ENCODE results near the gene HIVEP3. TPM values are rescaled to one million over a fixed set of nuclear protein-coding genes. Genes with fewer than 3 reads are reported as not detected.

HIVEP3 gene
- total RNA-seq, 4 donors from 2014 or later, result 6.1 to 10.1 (median 7.8) TPM

DNA sequence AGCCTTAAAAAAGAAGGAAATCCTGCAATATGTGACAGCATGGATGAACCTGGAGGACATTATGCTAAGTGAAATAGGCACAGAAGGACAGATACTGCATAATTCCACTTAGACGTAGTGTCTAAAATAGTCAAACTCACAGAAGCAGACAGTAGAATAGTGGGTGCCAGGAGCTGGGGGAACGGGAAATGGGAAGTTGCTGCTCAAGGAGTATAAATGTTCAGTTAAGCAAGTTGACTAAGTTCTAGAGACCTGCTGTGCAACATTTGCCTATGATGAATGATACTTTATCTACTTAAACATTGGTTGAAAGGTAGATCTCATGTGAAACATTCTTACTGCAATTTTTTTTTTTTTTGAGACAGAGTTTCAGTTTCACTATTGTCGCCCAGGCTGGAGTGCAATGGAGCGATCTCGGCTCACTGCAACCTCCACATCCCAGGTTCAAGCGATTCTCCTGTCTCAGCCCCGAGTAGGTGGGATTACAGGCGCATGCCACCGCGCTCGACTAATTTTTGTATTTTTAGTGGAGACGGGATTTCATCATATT lies 197.8 kb downstream of the HIVEP3 start:
- ATAC-seq (ENCODE audit: low FRiP score) (no peak), DNase-seq (ENCODE audit: low spot score) (no peak)
- TF ChIP-seq, protein P1, sequence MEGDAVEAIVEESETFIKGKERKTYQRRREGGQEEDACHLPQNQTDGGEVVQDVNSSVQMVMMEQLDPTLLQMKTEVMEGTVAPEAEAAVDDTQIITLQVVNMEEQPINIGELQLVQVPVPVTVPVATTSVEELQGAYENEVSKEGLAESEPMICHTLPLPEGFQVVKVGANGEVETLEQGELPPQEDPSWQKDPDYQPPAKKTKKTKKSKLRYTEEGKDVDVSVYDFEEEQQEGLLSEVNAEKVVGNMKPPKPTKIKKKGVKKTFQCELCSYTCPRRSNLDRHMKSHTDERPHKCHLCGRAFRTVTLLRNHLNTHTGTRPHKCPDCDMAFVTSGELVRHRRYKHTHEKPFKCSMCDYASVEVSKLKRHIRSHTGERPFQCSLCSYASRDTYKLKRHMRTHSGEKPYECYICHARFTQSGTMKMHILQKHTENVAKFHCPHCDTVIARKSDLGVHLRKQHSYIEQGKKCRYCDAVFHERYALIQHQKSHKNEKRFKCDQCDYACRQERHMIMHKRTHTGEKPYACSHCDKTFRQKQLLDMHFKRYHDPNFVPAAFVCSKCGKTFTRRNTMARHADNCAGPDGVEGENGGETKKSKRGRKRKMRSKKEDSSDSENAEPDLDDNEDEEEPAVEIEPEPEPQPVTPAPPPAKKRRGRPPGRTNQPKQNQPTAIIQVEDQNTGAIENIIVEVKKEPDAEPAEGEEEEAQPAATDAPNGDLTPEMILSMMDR (IDR thresholded peaks at IDR 0.05), result no peak

DNA sequence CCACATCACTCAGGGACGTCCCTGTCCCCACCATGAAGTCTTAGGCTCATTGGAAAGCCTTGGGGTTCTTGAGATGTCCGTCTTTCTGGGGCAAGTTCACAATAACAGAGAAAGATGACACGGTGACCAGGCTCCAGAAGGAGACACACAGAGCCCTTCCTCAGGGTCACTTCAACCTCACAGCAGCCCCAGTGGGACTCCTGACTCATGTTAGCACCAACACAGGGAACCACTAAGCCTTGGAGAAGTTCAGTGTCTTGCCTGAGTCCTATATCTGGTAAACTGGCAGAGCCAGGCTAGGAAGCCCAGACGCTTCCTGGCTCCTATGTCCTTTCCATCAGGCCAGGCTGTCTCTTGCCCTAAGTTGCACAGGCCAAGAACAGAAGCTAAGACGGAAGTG lies 199.1 kb downstream of the HIVEP3 start:
- DNase-seq (ENCODE audit: low spot score) (no peak), ATAC-seq (ENCODE audit: low FRiP score) (no peak)
- TF ChIP-seq, protein P1 (IDR thresholded peaks at IDR 0.05), result no peak

DNA sequence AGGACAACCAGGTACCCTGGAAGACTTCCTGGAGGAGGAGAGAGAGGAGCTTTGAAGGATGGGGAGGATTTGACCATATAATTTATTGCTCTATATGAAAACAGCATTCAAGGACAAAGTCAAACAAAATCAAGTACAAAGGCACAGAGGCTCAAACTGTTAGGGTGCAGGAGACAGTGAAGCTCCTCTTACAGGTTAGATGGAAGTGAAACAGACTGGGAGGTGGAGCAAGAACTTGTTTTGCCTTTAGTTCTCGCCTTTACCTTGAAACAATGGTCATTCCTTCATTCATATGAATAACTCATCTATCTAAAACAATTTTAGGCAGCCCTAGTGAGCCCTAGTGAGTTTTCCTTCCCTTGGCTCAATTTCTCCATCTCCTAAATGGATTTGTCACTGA lies 199.6 kb downstream of the HIVEP3 start:
- ATAC-seq (ENCODE audit: low FRiP score), result no peak
- TF ChIP-seq, protein P1 (IDR thresholded peaks at IDR 0.05), result no peak

DNA sequence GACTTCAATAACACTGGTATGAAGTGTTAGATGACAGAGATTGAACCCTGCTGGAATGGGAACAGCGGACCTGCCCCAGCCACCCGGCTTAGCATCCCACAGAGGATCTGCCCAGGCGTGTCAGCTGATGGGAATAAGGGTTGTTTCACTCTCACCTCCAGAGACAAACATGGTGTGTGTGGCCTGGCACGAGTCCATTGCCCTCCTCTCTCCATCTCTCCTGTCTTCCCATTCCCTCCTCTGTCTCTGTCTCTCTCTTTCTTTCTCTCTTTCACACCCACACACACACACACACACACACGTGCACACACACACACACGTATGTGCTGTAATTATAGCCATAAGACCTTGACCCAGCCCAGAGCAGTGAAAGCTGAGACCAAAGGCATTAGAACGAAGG lies 200.2 kb downstream of the HIVEP3 start:
- TF ChIP-seq, protein P1 (IDR thresholded peaks at IDR 0.05), result no peak
- ATAC-seq (ENCODE audit: low FRiP score), result no peak
- DNase-seq (ENCODE audit: low spot score), result no peak

More for the DNA sequence above, 199.6 kb downstream of the HIVEP3 start:
- DNase-seq (ENCODE audit: low spot score), result no peak

DNA sequence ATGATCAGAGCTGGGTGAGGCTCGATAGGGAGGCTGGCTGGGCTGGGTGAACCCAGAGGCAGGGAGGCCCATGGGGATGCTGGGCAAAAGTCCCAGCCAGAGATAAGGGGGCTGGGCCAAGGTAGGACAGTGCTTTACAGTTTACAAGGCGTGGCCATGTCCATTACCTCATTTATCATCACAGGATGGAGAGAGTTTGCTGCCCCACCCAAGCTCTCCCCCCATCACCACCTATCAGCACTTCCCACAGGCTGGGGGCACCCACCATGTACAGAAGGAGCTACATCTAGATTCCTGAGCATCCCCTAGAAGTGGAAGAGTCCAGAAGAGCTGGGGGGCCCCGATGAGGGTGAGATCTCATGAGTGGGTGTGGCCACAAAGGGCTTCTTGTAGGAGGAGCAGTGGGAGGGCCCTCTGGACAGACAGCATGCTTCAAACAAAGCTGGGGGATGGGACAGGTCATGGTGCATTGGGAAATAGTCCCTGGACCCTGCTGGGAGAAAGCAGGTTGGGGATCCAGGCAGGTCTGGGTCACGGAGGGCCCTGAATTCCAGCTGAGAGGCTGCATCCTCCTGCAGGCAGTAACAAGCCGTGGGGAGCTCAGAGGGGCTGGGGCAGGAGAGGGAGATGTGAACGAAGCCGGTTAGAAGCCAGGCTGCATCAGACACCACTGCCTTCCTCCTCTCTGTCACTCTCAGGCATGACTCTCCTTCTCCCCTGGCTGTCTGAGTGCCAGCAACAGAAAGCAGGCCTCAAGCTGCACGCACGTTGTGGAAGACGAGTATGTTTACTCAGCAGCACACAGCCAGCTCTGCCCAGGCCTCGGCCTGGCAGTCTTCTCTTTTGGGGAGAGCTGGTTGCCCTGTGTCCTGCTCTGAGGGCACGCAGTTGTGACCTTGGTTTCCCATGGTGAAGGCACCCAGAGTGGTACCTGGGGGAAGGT lies 202.3 kb downstream of the HIVEP3 start:
- DNase-seq (ENCODE audit: low spot score) (no peak), ATAC-seq (ENCODE audit: low FRiP score) (no peak)
- TF ChIP-seq, protein P1 (IDR thresholded peaks at IDR 0.05), result no peak

DNA sequence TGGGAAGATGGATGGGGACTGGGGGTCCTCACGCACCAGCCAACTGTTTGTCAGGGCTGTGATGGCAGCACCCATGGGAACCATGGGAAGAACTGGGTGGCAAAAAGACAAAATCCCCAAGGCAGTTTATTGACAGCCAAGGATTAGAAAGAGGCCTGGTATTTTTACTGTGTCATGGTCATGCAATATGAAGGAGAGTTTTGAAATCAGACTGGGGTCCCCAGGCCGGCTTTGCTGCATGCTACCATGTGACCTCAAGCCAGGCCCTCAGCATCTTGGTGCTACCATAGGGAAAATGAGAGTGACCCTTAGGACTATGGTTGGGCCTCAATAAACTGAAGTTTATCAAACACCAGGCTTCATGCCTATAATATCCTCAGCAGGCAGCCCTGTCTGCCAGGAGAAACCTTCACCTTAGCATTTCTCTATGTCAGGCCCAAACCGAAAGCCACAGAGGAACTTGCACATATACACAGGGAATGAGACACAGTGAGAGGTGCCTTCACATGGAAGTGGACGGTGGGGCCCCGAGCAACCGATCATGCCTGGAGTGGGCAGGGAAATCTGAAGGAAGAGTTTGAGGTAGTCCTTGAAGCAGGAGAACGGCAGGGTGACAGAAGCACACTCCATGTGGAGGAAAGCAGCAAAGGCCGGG lies 203.2 kb downstream of the HIVEP3 start:
- ATAC-seq (ENCODE audit: low FRiP score) (no peak), DNase-seq (ENCODE audit: low spot score) (no peak)
- TF ChIP-seq, protein P1 (IDR thresholded peaks at IDR 0.05), result no peak

Measured in omental fat pad (tissue), 4 donors.